Measurements from ENCODE around the gene EOMES.
A peak's percentile ranks its signal among the peaks of the same experiment; 100 is the strongest.

GRCh38 chr3:27713435-27714145 is 8.5 kb downstream of the EOMES start:
- TF ChIP-seq CTCF (optimal IDR thresholded peaks at IDR 0.05 in 1 of 3, IDR thresholded peaks at IDR 0.05 in 1 of 3, conservative IDR thresholded peaks at IDR 0.05 in 1 of 3; ENCODE audit: extremely low read depth in 1 of 3, insufficient read depth in 2 of 3, low read length in 3 of 3) (no peak), EZH2 (IDR thresholded peaks at IDR 0.05; ENCODE audit: low read length) (peak; percentile 56)

Measured in keratinocyte (primary cell).